GM11168 (cell line): ENCODE data around the gene NKIRAS2.

Source experiments
- in situ Hi-C: fragments of 300-500 bp; cut with MboI; formaldehyde crosslinking; loops from one replicate; pipeline ENCODE4 v1.12.0; 2022; ENCODE audit warnings: low sequenced_read_pairs; ENCODE audit not compliant: unreplicated experiment

Gene NKIRAS2

GRCh38 chr17:42052346-42052877, 32.5 kb downstream of the NKIRAS2 start:
- in situ Hi-C loops, result no loop called here

GRCh38 chr17:42053731-42054500, 34.0 kb downstream of the NKIRAS2 start:
- in situ Hi-C loops, result no loop called here

GRCh38 chr17:42055027-42055426, 35.1 kb downstream of the NKIRAS2 start:
- in situ Hi-C loops, result no loop called here

- in situ Hi-C loops, result no loop called here
Measured at GRCh38 chr17:42055496-42055895, 35.6 kb downstream of the NKIRAS2 start.

GRCh38 chr17:42056635-42057034, 36.7 kb downstream of the NKIRAS2 start:
- in situ Hi-C loops, result no loop called here

- in situ Hi-C loops, result no loop called here
Measured at GRCh38 chr17:42058063-42058462, 38.2 kb downstream of the NKIRAS2 start.

- in situ Hi-C loops, result loop anchor here (10.0 kb wide), 1 partner anchor 55 kb away; the partner anchor contains the start of gene DHX58
Measured at GRCh38 chr17:42059815-42060214, 39.9 kb downstream of the NKIRAS2 start.

- in situ Hi-C loops, result loop anchor here (10.0 kb wide), 1 partner anchor 55 kb away; the partner anchor contains the start of gene DHX58
Measured at GRCh38 chr17:42060231-42060630, 40.3 kb downstream of the NKIRAS2 start.

- in situ Hi-C loops, result loop anchor here (10.0 kb wide), 1 partner anchor 53 kb away; the partner anchor contains the start of gene DHX58
Measured at GRCh38 chr17:42061646-42062487, 42.0 kb downstream of the NKIRAS2 start.

- in situ Hi-C loops, result loop anchor here (10.0 kb wide), 1 partner anchor 52 kb away; the partner anchor contains the start of gene DHX58
Measured at GRCh38 chr17:42062681-42063080, 42.8 kb downstream of the NKIRAS2 start.

- in situ Hi-C loops, result loop anchor here (10.0 kb wide), 1 partner anchor 50 kb away; the partner anchor contains the start of gene DHX58
Measured at GRCh38 chr17:42065201-42065600, 45.3 kb downstream of the NKIRAS2 start.

- in situ Hi-C loops, result loop anchor here (10.0 kb wide), 1 partner anchor 47 kb away; the partner anchor contains the start of gene DHX58
Measured at GRCh38 chr17:42067371-42068091, 47.6 kb downstream of the NKIRAS2 start.

- in situ Hi-C loops, result loop anchor here (10.0 kb wide), 1 partner anchor 46 kb away; the partner anchor contains the start of gene DHX58
Measured at GRCh38 chr17:42068979-42069378, 49.1 kb downstream of the NKIRAS2 start.

- in situ Hi-C loops, result no loop called here
Measured at GRCh38 chr17:42071810-42072209, 51.9 kb downstream of the NKIRAS2 start.

- in situ Hi-C loops, result no loop called here
Measured at GRCh38 chr17:42072323-42073187, 52.7 kb downstream of the NKIRAS2 start.
